ENCODE data around the gene OSBPL1A. TPM values are rescaled to one million over a fixed set of nuclear protein-coding genes. Genes with fewer than 3 reads are reported as not detected.
"Not testable (repeated sequence)": the region's sequence is repeated elsewhere in the genome, so short reads cannot be mapped to it uniquely, and the experiment has no call there.

Gene OSBPL1A
- total RNA-seq, 1 donor from 2014 or later: 1.5 TPM

DNA sequence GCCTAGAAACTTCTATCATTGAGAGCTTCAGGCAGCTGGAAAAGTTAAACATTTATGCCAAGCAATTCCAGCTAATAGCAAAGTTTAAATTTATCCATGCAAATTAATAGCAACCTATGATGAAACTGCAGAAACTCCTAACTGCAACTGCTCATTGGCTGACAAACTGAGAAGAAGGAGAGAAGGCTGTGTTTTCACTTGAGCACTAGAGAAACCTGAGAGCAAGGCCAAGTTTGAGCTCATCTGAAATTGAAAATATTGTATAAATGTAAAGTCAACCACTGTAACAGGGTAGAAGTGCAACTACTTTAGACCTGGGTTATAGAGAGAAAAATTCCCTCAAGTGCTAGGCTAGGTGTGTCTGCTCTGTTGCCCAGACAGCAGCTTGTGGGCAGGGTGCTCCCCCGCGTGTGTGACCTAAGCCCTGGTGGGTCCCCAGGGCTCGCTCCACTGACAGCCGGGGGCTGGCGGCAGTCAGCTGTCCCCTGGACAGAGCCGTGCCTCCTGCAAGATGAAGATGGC is 208.6 kb downstream of the OSBPL1A start:
- intact Hi-C loops (cut with micrococcal nuclease): no loop called here

DNA sequence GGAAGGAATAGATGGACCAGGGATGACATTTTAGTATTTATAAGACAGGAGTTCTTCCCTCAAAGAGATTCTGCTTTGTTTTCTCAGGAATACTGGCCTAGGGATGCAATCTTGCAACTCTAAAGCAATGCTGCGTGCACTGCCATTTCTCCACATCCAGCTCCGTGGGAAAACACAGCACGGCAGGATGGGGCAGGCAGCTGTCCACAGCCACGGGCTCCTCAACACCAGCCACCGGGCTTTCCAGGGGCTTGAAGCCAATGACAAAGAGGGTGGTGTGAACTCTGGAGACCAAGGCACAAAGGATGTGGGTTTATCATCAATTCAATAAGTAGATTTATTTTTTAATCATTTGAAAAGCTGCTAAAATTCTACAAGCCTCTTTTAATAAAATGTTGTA is 209.5 kb downstream of the OSBPL1A start:
- intact Hi-C loops (cut with micrococcal nuclease): no loop called here

DNA sequence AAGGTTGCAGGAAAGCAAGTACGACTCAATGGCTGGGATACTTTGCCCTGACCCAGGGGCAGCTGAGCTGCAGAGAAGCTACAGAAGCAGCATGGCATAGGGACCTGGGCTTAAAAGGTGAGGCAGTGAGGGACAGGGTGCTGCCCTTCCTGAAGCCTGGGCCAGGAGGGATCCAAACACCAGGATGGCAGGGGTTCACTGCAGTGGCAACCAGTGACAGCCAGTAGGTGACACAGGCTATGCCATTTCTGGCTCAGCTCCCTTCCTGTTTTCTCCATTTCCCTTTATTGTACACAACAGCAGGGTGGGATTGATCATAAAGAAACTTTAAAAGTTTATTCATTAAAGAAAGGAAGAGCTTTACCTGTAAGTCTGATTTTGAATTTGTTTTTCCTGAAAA is 209.9 kb downstream of the OSBPL1A start:
- intact Hi-C loops (cut with micrococcal nuclease): no loop called here

DNA sequence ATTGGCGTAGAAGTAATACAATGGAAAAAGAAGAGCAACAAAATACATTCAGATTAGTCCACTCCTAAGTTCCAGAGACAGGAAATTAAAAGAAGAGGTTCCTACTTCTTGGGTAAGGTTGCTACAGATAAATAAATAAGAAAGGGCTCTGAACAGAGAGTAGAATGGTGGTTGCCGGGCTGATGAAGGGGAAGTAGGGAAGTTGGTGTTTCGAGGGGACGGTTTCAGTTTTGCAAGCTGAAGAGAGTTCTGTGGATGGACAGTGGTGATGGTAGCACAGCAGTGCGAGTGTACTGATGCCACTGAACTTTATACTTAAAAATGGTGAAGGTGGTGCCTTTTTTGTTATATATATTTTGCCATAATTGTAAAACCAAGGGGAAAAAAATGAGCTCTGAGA is 210.6 kb downstream of the OSBPL1A start:
- intact Hi-C loops (cut with micrococcal nuclease): no loop called here

DNA sequence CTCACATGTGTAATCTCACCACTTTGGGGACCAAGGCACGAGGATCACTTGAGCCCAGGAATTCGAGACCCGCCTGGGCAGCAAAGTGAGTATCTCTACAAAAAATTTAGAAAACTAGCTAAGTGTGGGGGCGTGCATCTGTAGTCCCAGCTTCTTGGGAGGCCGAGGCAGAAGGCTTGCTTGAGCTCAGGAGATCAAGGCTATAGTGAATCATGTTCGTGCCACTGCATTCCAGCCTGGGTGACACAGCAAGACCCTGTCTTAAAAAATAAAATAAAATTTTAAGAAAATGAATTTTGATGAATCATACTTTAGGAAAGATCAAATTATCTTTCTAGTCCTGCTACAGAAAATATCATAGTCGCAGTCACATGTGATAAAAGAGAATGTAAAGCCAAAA is 211.8 kb downstream of the OSBPL1A start:
- intact Hi-C loops (cut with micrococcal nuclease): no loop called here

DNA sequence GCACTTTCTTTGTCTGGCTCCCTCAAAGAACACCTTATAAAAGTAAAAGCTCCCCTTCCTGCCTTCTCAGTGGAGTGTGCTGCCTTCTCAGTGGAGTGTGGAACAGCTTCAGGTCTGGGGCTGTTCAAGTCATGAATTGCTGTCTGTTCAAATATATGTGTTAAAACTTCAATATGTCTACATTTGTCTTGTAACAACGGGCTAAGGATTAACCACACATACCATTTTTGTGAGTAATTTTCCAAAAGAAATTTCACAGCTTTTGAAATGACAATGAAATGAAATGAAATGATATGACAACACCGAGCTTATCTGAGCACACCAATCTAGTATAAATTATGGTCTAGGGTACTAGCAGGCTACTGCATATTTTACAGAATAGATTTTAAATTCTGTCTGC is 215.8 kb downstream of the OSBPL1A start:
- intact Hi-C loops (cut with micrococcal nuclease): no loop called here

DNA sequence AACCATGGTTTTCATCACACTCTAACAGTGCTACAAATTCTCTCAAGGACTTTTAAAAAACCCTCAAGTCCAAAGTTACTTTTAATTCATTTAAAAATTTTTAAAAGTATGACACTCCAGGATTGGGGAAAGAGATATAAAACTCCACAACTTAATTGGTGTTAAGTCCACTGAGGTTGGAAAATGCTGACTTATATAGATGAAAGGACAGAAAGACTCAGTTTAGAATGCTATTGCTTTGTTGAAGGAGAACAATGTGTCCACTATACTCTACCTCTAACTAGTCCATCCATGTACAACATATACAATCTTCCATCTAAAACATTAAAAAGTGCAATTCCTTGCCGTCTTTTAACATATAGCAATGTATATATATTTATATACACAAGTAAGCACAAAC is 217.6 kb downstream of the OSBPL1A start:
- intact Hi-C loops (cut with micrococcal nuclease): no loop called here

DNA sequence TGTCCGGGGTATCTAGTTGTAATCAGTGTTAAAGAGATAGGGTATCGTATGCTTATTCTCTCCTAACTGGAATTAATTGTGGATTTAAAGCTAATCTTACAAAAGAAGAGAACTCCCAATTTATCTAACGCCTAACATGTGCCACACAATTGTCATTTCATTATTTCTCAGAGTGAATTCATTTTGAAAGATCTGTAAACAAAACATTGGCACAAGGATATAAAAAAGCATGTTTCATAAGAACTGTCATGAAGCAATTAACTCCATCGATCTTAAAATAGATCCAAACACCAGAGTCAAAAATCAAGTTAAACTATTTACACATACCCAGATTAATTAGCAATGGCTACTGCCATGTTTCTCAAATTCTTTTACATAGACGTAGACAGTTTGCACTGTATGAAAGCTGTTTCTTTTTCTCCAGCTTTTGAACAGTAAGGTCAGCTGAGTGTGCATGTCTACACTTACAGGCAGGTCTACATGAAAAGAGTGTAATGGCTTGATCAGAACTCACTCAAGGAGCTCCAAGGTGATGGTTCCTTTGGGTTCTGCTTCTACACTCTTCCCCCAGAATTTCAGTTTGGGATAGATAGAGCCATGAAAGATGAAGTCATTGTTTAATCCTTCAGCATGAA is 220.0 kb downstream of the OSBPL1A start:
- intact Hi-C loops (cut with micrococcal nuclease): no loop called here

DNA sequence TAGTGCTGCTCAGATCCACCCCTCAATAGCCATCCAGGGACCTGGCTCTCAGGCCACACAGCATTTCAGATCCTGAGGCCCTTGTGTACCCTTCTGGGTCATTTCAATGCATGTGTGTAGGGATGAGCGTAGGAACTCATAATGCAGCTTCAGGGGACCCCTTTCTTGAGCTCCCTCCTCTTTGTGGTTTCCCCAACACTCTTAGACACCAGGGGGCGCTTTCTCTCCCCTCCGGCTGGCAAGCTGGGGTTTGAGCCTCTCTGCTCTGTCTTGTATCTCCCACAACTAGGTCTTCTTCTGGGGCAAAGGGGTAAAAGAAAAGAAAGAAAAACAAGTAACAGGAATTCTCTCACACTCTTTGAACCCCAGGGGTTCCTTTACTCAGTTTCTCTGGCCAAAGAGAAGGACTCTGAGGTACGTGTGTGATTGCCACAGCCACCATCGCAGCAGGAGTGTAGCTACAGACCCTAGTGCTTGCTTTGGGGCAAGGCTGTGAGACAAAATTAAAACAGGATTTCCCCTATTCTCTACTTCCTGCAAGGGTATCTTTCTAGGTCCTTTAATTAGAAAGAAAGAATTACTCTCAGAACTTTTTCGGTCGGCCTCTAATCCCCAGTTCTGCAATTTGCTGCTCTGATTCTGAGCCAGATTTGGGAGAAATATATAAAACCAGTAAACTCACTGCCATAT is 220.8 kb downstream of the OSBPL1A start:
- intact Hi-C loops (cut with micrococcal nuclease): no loop called here

DNA sequence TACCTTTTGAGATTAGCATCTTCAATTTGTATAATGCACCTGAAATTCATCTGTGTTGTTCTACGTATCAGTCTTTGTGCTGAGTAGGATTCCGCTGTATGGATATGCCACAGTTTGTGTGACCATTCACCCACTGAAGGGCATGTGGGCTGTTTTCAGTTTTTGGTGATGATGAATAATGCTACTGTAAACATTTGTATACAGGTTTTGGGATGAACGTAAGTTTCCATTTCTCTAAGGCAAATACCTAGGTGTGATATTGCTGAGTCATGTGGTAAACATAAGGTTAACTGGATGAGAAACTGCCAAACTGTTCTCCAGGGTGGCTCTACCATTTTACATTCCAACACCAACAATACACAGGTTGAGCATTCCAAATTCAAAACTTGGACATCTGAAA is 223.6 kb downstream of the OSBPL1A start:
- intact Hi-C loops (cut with micrococcal nuclease): no loop called here

DNA sequence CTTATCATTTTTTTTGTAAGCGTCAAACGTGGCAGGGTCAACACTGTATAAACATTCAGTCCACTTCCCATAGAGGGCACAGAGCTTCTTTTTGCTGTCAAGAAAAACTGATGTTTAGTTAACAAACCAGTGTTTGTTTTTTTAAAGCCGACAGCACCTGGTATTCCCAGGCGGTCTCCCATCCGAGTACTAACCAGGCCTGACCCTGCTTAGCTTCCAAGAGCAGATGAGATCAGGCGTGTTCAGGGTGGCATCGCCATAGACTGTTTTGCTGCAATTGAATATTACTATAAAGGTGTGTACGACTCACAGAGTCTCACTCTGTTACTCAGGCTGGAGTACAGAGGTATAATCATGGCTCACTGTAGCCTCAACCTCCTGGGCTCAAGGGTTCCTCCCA is 227.3 kb downstream of the OSBPL1A start:
- intact Hi-C loops (cut with micrococcal nuclease): no loop called here

DNA sequence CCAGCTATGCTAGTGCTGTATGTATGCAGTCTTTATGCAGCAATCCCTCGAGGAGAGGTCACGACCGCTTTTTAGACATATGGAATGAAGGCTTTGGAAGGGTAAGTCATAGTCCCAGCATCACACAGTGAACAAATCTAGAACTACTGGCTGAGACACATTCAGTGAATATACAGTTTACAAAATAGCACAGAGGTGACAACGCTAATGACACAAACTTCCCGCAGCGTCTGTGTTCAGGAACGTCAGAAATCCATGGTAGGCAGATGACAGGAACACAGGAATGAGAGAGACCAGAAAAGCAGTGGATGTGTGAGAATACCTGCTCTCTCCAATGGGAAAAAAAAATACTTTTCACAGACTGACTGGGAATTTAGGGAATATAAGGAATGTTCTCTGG is 229.1 kb downstream of the OSBPL1A start:
- intact Hi-C loops (cut with micrococcal nuclease): no loop called here

DNA sequence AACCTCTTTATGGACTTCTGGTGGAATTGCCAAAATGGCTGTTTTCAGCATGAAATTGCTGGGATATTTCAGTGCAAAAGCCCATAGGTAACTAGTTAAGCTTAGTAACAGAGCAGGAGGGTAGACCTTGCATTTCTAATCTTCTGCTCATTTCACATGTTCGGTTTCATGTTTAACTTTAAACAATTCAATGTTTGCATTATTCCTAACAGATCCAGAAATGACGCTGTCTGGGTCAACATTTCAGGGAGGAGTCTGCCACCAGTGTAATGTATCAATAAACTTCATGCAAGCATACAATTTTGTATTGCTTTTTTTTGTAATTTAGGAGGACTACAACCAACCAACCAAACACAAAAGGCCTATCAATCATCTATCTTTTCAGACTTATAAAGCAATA is 236.3 kb downstream of the OSBPL1A start:
- intact Hi-C loops (cut with micrococcal nuclease): no loop called here

DNA sequence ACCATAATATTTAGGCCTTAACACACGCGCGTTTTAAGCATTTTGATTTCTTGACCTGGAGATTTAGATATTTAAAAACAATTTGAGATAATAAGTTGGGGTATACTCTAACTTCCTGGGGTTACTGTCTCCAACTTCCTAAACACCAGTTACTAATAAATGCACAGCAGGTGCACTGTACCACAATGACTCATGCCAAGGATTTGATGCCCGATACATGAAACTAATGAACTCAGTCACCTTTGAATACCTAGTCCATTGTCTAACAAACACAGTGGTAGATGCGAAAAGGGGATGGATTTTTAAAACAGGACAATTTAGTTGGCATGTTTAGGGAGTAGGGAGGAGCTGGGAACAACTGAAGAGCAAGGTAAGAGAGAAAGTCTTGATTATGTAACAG is 237.5 kb downstream of the OSBPL1A start:
- intact Hi-C loops (cut with micrococcal nuclease): no loop called here

DNA sequence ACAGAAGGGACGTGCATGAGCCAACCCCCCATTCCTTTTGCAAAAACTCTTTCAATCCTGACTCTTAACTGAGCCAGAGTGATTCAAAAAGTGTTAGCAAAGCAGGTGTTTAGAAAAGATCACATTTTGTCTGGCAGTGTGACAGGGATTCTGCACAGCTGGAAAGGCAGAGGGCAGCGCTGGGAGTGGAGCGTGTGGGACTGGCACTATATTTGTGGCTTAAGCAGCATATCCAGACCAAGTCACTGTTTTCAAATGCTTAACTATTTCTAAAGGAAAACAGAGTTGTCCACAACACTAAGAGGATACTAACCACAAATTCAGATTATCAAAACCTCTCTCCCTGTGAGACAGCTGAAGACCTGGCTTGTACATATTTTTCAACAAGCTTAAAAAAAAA is 239.8 kb downstream of the OSBPL1A start:
- intact Hi-C loops (cut with micrococcal nuclease): no loop called here

DNA sequence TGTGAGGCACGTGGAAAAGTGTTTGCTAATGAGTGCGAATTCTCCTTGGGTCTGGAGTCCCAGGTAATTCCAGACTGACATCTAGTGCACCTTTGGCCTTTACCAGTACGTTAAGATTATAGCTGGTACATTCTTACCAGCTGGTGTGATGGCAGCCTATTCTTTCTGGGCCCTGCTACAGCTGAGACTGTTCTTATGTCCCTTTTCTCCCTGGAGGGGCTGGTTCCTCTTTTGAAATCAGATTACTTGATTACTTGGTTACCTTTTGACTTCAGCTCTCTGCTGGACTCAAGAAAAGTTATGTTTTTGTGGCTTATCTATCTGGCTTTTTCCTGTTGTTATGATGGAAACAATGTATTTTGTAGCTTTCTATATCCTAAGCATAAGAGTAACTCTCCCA is 244.2 kb downstream of the OSBPL1A start:
- intact Hi-C loops (cut with micrococcal nuclease): no loop called here

DNA sequence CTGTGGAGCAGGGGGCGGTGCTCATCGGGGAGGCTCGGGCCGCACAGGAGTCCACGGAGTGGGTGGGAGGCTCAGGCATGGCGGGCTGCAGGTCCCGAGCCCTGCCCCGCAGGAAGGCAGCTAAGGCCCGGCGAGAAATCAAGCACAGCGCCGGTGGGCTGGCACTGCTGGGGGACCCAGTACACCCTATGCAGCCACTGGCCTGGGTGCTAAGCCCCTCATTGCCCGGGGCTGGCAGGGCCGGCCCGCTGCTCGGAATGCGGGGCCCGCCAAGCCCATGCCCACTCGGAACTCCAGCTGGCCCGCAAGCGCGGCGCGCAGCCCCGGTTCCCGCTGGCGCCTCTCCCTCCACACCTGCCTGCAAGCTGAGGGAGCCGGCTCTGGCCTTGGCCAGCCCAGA is 248.0 kb downstream of the OSBPL1A start:
- intact Hi-C loops (cut with micrococcal nuclease): not testable (repeated sequence)

DNA sequence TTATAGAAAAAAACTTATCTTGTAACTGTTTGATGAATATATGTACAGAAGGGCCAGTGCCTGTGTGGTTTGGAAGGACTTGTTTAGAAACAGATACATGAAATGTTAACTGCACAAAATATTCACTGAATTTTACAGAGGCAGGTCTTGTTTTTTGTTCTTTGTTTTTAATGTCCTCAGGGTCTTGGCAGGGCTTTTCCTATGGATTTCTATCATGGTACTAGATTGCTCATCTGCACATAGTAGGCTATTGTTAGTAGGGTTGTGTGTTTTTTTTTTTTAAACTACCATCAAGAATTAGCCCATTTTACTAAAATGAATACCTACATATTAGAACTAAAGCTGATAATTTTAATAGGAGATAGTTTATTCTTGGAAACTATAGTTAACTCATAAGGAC is 255.2 kb downstream of the OSBPL1A start:
- intact Hi-C loops (cut with micrococcal nuclease): no loop called here

DNA sequence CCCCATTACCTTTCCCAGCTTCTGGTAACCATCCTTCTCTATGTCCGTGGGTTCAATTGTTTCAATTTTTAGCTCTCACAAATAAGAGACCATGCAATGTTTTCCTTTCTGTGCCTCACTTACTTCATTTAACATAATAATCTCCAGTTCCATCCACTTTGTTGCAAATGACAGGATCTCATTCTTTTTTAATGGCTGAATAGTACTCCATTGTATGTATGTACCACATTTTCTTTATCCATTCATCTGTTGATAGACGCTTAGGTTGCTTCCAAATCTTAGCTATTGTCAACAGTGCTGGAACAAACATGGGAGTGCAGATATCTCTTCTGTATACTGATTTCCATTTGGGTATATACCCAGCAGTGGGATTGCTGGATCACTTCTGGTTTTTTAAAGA is 256.9 kb downstream of the OSBPL1A start:
- intact Hi-C loops (cut with micrococcal nuclease): no loop called here

DNA sequence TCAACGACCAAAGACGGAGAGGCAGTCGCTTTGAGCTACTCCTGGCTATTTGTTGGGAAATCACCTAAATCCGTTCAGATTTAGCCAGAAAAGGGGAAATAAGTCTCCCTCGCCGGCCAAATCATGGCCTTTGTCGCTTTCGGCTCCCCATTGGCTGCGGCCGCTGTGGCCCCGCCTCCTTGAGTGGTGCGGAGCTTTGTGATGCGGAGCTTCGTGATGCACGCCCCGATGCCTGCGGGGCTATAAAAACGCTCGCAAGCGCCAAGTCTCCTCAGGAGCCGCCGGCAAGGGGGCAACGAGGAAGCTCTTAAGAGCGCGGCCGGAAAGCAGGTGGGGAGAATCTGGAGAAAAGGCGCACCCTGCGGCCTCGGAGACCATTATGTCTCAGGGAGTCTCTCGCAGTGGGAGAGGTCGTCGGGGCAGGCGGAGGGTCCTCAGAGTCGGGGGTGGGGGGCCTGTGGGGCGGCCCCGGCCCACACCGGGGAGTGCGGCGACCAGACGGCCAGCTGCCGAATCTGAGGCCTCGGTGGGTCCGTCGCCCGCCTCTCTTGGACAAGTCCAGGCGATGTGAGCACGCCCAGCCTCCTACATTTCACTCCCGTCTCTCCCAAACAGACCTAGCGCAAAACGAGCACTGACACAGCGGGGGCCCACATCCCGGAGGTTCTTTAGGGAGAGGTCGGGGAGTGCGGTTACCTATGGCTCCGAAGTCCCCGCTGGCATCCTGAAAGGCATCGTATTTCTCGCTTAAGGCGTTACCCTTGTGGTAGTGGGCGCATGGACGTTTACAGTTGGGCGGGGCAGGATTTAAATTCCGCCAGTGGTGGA is 258.6 kb downstream of the OSBPL1A start, which contains the start of gene CABYR:
Gene CABYR, plus strand, starts transcription at position 274 of the 828 bp plus-strand sequence. CDS start 4,053 bp downstream, outside the sequence.
- intact Hi-C loops (cut with micrococcal nuclease): no loop called here

DNA sequence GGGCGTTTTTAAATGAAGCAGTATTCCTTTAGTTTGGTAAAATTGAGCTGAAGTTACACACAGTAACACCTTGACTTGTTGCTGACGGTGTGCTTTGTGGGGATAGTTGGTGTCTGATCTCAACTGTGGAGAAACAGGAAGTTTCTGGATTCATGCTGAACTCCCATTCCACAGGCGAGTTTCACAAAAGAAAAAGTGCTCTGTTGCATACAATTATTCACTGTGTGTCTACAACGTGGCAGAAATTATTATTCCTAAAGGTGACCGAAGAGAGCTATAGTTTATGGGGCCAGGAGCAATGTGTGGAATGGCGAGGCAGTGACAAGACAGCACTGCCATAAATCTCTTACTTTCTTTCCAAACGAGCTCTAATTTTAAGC is 259.2 kb downstream of the OSBPL1A start:
- intact Hi-C loops (cut with micrococcal nuclease): no loop called here

DNA sequence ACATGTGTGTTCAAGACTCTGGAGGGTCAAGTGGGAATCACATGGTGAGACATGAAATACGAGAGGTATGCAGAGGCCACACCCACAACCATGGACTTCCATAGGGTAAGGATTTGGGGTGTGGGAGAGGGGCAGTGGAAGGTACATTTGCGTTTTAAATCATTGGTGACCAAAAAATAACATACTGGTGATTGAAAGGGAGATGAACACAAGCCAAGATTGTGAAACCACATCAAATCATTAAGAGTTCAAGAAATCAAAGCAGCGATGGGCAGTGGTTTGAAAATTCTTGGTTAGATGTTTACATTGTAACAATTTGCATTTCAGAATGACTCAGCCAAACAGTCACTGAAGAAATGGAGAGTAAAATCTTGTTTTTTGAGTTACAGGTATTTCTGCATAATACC is 260.7 kb downstream of the OSBPL1A start:
- intact Hi-C loops (cut with micrococcal nuclease): no loop called here

Measured in T-helper 2 cell treated with Interferon-gamma antibody and Interleukin-4, amounts not matched to agents 100 ng/mL and 5 ng/mL, for 36 hours (primary cell).